Gastroesophageal sphincter (tissue), 2 donors: ENCODE results near the gene SLC16A9.

ENCODE experiments used
- POLR2A ChIP-seq, 2 donors: fragments of 450-650 bp; IDR thresholded peaks; one replicate each; pipeline ENCODE4 v1.6.1; 2017; ENCODE audit warnings: antibody characterized with exemption in 2 of 2, mild to moderate bottlenecking in 2 of 2, moderate library complexity in 1 of 2
- POLR2AphosphoS5 ChIP-seq: sonication (generic); formaldehyde crosslinking; IDR thresholded peaks from one replicate; pipeline ENCODE4 v1.6.1; 2017; ENCODE audit warnings: antibody characterized with exemption

- no peak for TF ChIP-seq POLR2A (IDR thresholded peaks at IDR 0.05)
- no peak for TF ChIP-seq POLR2AphosphoS5
Measured at GRCh38 chr10:59607970-59608369, 101.7 kb downstream of the SLC16A9 start.
